Thymus (tissue), 11 donors: ENCODE data around the gene GIMAP8. TPM values are rescaled to one million over a fixed set of nuclear protein-coding genes. Genes with fewer than 3 reads are reported as not detected.
A peak's percentile ranks its signal among the peaks of the same experiment; 100 is the strongest.

ENCODE experiments used
- DNase-seq, 9 donors: peaks; one replicate each; pipeline ENCODE4 v3.0.0-alpha.2; 2013; ENCODE audit warnings: low spot score in 9 of 9, low read depth in 6 of 9, missing footprints in 1 of 9
- H3K27ac ChIP-seq, 2 donors: one replicate each; pipeline ENCODE4 v1.5.1; 2013; ENCODE audit warnings: control low read depth in 1 of 2, low read depth in 1 of 2, low read length in 1 of 2, mild to moderate bottlenecking in 1 of 2, moderate library complexity in 1 of 2
- H3K27me3 ChIP-seq, 2 donors: one replicate each; pipeline ENCODE4 v1.5.1; 2013; ENCODE audit warnings: low read length in 1 of 2; ENCODE audit not compliant: control insufficient read depth in 2 of 2, insufficient read depth in 1 of 2
- H3K36me3 ChIP-seq, 2 donors: one replicate each; pipeline ENCODE4 v1.5.1; 2013; ENCODE audit warnings: low read length in 1 of 2, mild to moderate bottlenecking in 1 of 2, moderate library complexity in 1 of 2; ENCODE audit not compliant: control insufficient read depth in 2 of 2, insufficient read depth in 2 of 2
- H3K4me1 ChIP-seq, 2 donors: one replicate each; pipeline ENCODE4 v1.5.1; 2013; ENCODE audit warnings: low read length in 2 of 2; ENCODE audit not compliant: control insufficient read depth in 2 of 2, insufficient read depth in 2 of 2
- H3K4me3 ChIP-seq, 2 donors: one replicate each; pipeline ENCODE4 v1.5.1; 2013; ENCODE audit warnings: low read length in 2 of 2, control low read depth in 1 of 2, mild to moderate bottlenecking in 1 of 2
- H3K9me3 ChIP-seq, 2 donors: one replicate each; pipeline ENCODE4 v1.5.1; 2013; ENCODE audit warnings: low read length in 1 of 2, mild to moderate bottlenecking in 1 of 2; ENCODE audit not compliant: control insufficient read depth in 2 of 2, insufficient read depth in 1 of 2
- WGBS: extraction: QIAGEN DNeasy Blood & Tissue Kit; methylation state at CpG from one replicate; pipeline ENCODE4 v1.1.7; 2013; 5-methylcytosine and 5-hydroxymethylcytosine counted together
- polyA plus RNA-seq: library from polyadenylated mRNA; stranded (reverse); fragments of 200-250 nt; gene quantifications from one replicate; pipeline ENCODE4 v1.2.3, GENCODE V29; 2013
- total RNA-seq: library from RNA; stranded (reverse); fragments of 120-200 nt; gene quantifications from one replicate; pipeline ENCODE4 v1.2.4, GENCODE V29; 2013
- donor health status: healthy.

The GIMAP8 gene
- total and polyA plus RNA-seq, 2 donors: 6.1 to 7.9 TPM

- under 1% methylated on average over 86 of the region's 86 CpGs for WGBS
- peaks cover 11 to 19% of the 10 kb centered on the region in 2 donors for H3K36me3 ChIP-seq
- H3K4me3 ChIP-seq: peak overlapping the region; percentile 70 to 74
- H3K27ac ChIP-seq: peak overlapping the region; percentile 92 to 93
- peaks cover 15 to 55% of the 10 kb centered on the region in 2 donors for H3K4me1 ChIP-seq
- H3K27me3 ChIP-seq: no peaks in the 10 kb centered on the region
- peaks cover 0 to 3% of the 10 kb centered on the region in 2 donors for H3K9me3 ChIP-seq
- DNase-seq: peak in 4 of 9 donors; percentile 71 to 89 (median 81)
Observed at GRCh38 chr7:150404805-150405583, 45.4 kb upstream of the GIMAP8 start.

- Histone ChIP-seq H3K9me3 (peaks cover 0 to 3% of the 10 kb centered on the region in 2 donors), H3K36me3 (peaks cover 19 to 27% of the 10 kb centered on the region in 2 donors), H3K4me1 (peaks cover 15 to 55% of the 10 kb centered on the region in 2 donors), H3K27me3 (no peaks in the 10 kb centered on the region), H3K27ac (peak overlapping the region; percentile 93 to 94), H3K4me3 (peak overlapping the region; percentile 70 to 74)
- DNase-seq: peak in 4 of 9 donors; percentile 33 to 66 (median 60)
- WGBS: 6% methylated on average over 35 of the region's 35 CpGs
Observed at GRCh38 chr7:150405584-150406311, 44.7 kb upstream of the GIMAP8 start.

DNA sequence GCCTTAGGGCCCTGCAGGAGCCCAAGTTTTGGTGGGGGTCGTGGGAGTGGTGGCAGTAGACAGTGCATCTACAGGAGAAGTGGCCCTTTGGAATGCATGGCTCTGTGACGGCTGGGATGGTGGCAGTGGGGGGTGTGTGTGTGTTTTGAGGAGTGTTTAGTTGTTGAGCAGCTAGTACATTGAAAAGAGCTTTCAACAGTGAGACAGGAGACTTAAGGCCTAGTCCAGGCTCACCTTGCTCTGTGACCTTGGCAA lies 44.2 kb upstream of the GIMAP8 start:
- H3K4me3 ChIP-seq: peak overlapping the region; percentile 70 to 74
- peaks cover 24 to 32% of the 10 kb centered on the region in 2 donors for H3K36me3 ChIP-seq
- peaks cover 15 to 55% of the 10 kb centered on the region in 2 donors for H3K4me1 ChIP-seq
- WGBS: 3% methylated on average over 2 of the region's 2 CpGs
- DNase-seq: peak in 2 of 9 donors; percentile 41 to 66
- peaks cover 0 to under 1% of the 10 kb centered on the region in 2 donors for H3K9me3 ChIP-seq
- no peaks in the 10 kb centered on the region for H3K27me3 ChIP-seq
- H3K27ac ChIP-seq: peak overlapping the region; percentile 93 to 94

DNA sequence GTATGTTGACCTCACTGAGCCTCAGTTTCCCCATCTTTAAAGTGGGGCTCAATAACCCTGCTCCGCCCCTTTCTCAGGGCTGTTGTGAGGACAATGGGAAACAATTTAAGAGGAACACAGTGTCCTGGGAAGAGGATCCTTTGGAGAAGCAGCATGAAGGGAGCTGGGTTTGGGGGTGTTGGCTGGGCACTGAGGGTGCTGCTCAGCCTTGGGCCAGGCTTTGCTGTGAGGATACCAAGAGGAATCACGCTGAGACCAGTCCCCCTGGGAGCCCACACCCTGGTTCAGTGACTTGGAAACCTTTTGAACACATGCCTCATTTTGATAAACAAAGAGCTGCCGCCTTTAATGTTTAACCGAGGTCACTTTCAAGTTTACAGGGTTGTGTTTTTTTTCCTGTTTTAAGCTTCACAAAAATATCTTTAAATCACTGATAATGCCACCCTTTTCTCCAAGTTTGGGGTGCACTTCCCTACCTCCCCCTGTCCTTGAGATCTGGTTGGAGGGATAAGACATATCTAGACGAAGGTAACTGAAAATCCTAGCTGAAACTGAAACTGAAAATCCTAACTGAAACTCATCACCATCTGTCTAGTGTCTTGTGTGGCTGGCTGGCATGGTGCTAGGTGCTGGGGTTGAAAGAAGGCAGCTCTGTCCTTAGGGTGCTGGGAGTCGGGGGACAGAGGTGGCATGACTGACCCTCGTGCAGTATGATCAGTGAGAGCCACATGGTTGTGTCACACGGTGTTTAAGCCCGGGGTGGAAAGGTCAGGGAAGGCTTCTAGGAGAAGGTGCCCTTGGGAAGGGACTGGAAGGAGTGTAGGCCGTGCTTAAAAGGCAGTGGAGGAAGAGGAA lies 43.6 kb upstream of the GIMAP8 start:
- 37% methylated on average over 10 of the region's 10 CpGs for WGBS
- peak overlapping the region; percentile 93 to 94 for H3K27ac ChIP-seq
- H3K36me3 ChIP-seq: peaks cover 29 to 37% of the 10 kb centered on the region in 2 donors
- H3K4me1 ChIP-seq: peaks cover 15 to 55% of the 10 kb centered on the region in 2 donors
- H3K4me3 ChIP-seq: peak overlapping the region; percentile 70 to 74
- H3K27me3 ChIP-seq: no peaks in the 10 kb centered on the region
- H3K9me3 ChIP-seq: no peaks in the 10 kb centered on the region
- peak in 6 of 9 donors; percentile 58 to 87 (median 65) for DNase-seq

- H3K27ac ChIP-seq: peak overlapping the region in 1 of 2 donors; percentile 93
- no peaks in the 10 kb centered on the region for H3K27me3 ChIP-seq
- peaks cover 37 to 47% of the 10 kb centered on the region in 2 donors for H3K36me3 ChIP-seq
- peaks cover 15 to 55% of the 10 kb centered on the region in 2 donors for H3K4me1 ChIP-seq
- no peak for DNase-seq
- no peak overlapping the region for H3K4me3 ChIP-seq
- 99% methylated on average over 91 of the region's 91 CpGs for WGBS
- no peaks in the 10 kb centered on the region for H3K9me3 ChIP-seq
Observed at GRCh38 chr7:150407588-150408392, 42.6 kb upstream of the GIMAP8 start.

GRCh38 chr7:150408393-150409299 lies 41.8 kb upstream of the GIMAP8 start:
- H3K4me1 ChIP-seq: peaks cover 15 to 49% of the 10 kb centered on the region in 2 donors
- H3K27me3 ChIP-seq: no peaks in the 10 kb centered on the region
- H3K27ac ChIP-seq: peak overlapping the region in 1 of 2 donors; percentile 45
- 90% methylated on average over 22 of the region's 22 CpGs for WGBS
- H3K36me3 ChIP-seq: peaks cover 37 to 49% of the 10 kb centered on the region in 2 donors
- no peak overlapping the region for H3K4me3 ChIP-seq
- DNase-seq: no peak
- H3K9me3 ChIP-seq: no peaks in the 10 kb centered on the region

DNA sequence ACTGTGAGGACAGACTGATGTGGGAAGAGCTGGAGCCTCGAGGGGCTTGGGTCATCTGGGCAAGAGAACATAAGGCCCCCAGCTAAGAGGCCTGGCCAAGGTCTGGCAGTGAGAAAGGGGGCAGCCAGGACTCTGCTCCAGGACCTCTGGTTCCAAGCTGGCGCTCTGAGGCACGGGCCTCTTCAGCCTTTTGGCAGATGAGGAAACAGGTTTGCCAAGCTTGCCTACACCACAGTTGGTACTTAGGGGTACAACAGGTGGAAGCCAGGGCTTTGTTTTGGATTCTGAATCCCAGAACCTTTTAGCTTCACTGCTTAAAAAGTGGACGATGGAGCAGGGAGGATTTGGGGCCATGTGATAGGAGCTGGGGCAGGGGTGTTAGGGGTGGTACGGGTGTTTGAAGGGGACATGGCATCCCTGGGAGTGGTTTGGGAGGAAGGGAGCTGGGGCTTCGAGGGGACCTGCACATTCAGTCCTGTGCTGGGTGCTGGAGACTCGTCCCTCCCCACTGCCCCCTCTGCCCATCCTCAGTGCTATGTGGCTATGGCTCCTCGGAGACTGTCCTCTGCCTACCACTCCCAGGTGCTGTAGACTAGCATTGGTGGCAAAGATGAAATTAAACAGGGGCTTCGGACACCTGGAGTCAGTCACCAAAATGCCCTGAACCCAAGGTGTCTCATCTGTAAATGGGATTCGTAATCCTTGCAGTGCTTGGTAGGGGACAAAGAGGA lies 41.0 kb upstream of the GIMAP8 start:
- H3K27ac ChIP-seq: no peak overlapping the region
- peaks cover 37 to 49% of the 10 kb centered on the region in 2 donors for H3K36me3 ChIP-seq
- H3K4me1 ChIP-seq: peaks cover 10 to 41% of the 10 kb centered on the region in 2 donors
- no peaks in the 10 kb centered on the region for H3K27me3 ChIP-seq
- no peak for DNase-seq
- WGBS: 92% methylated on average over 10 of the region's 10 CpGs
- no peaks in the 10 kb centered on the region for H3K9me3 ChIP-seq
- no peak overlapping the region for H3K4me3 ChIP-seq
